GM21381 (cell line): Measurements from ENCODE around the gene CDKAL1.
"Not testable (repeated sequence)": the region's sequence is repeated elsewhere in the genome, so short reads cannot be mapped to it uniquely, and the experiment has no call there.

Experiments
- ATAC-seq: cut with Tn5 transposase; IDR thresholded peaks from one replicate; pipeline ENCODE4 v1.9.1; 2021; ENCODE audit warnings: mild to moderate bottlenecking, moderate library complexity; ENCODE audit not compliant: unreplicated experiment

The CDKAL1 gene

GRCh38 chr6:20705741-20706140 lies 171.5 kb downstream of the CDKAL1 start:
- no peak for ATAC-seq

GRCh38 chr6:20706238-20706938 lies 172.1 kb downstream of the CDKAL1 start:
- ATAC-seq, result no peak

GRCh38 chr6:20706939-20707485 lies 172.8 kb downstream of the CDKAL1 start:
- ATAC-seq, result no peak

- no peak for ATAC-seq
Observed at GRCh38 chr6:20707870-20708269, 173.6 kb downstream of the CDKAL1 start.

GRCh38 chr6:20708367-20709124 lies 174.3 kb downstream of the CDKAL1 start:
- ATAC-seq, result peak; percentile 77

GRCh38 chr6:20709451-20709850 lies 175.2 kb downstream of the CDKAL1 start:
- ATAC-seq, result no peak

GRCh38 chr6:20710341-20710740 lies 176.1 kb downstream of the CDKAL1 start:
- ATAC-seq, result no peak

- ATAC-seq, result no peak
Observed at GRCh38 chr6:20711518-20711917, 177.3 kb downstream of the CDKAL1 start.

GRCh38 chr6:20712011-20712410 lies 177.8 kb downstream of the CDKAL1 start:
- no peak for ATAC-seq

GRCh38 chr6:20715135-20715806 lies 181.0 kb downstream of the CDKAL1 start:
- ATAC-seq, result no peak

GRCh38 chr6:20716865-20717264 lies 182.6 kb downstream of the CDKAL1 start:
- ATAC-seq, result peak; percentile 57

GRCh38 chr6:20717743-20718142 lies 183.5 kb downstream of the CDKAL1 start:
- ATAC-seq, result no peak

GRCh38 chr6:20718705-20719653 lies 184.7 kb downstream of the CDKAL1 start:
- no peak for ATAC-seq

GRCh38 chr6:20719980-20720379 lies 185.7 kb downstream of the CDKAL1 start:
- no peak for ATAC-seq

GRCh38 chr6:20721121-20721520 lies 186.9 kb downstream of the CDKAL1 start:
- not testable (repeated sequence) for ATAC-seq

GRCh38 chr6:20722455-20722854 lies 188.2 kb downstream of the CDKAL1 start:
- ATAC-seq, result peak; percentile 60

GRCh38 chr6:20723236-20723635 lies 189.0 kb downstream of the CDKAL1 start:
- ATAC-seq, result no peak

- ATAC-seq, result no peak
Observed at GRCh38 chr6:20724443-20725190, 190.4 kb downstream of the CDKAL1 start.

- ATAC-seq, result not testable (repeated sequence)
Observed at GRCh38 chr6:20725235-20725634, 191.0 kb downstream of the CDKAL1 start.

GRCh38 chr6:20729086-20729485 lies 194.8 kb downstream of the CDKAL1 start:
- ATAC-seq, result no peak
